Measurements from ENCODE around the gene TMEM184A.

GRCh38 chr7:1572111-1572822 is 16.3 kb upstream of the TMEM184A start:
- TF ChIP-seq POLR2A (IDR thresholded peaks at IDR 0.05) = no peak
- TF ChIP-seq CTCF (IDR thresholded peaks at IDR 0.05) = no peak
